Measurements from ENCODE around the gene SLC9A9. TPM values are rescaled to one million over a fixed set of nuclear protein-coding genes. Genes with fewer than 3 reads are reported as not detected.

The SLC9A9 gene
- total and polyA plus RNA-seq, 9 donors, result 9.6 to 18.3 (median 11.2) TPM

DNA sequence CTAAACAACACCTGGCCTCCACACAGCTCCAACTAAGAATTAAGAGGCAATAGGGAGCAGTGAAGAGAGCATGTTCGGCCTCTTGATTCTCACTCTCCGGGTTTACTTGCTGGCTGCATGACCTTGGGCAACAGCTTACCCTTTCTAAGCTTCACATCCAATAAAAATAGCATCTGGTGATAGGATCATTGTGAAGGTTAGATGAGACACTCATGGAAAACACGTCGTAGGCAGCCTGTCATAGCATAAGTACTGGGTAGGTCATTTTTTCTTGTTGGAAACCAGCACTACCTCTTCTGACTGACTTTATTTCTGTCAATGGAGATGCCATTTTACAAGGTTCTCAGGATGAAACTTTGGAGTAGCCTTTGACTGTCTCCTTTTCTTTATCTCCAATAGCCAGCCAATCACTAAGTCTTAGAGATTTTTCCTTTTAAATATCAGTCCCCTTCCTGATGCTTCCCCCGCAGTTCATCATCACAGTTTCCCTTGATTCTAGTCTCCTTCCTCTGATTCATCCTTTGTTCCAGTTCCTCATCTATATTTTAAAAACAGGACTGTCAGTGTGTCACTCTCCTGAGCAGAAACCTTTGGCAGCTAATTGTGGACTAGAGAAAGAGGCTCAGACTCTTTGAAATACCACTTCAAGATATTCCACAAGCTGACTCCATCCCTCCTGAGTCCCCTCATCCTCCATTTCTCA is 271.5 kb downstream of the SLC9A9 start:
- H3K4me3 ChIP-seq (ENCODE audit: low read length), result no peak overlapping the region
- H3K27ac ChIP-seq (ENCODE audit: low read length), result no peak overlapping the region
- H3K9me3 ChIP-seq (replicated peaks; ENCODE audit: control insufficient read depth, low read depth, low read length), result no peaks in the 10 kb centered on the region
- H3K4me1 ChIP-seq (ENCODE audit: control insufficient read depth, insufficient read depth, low read length), result no peaks in the 10 kb centered on the region
- no peak for DNase-seq
- H3K36me3 ChIP-seq (ENCODE audit: control insufficient read depth, insufficient read depth, low read length), result no peaks in the 10 kb centered on the region
- H3K27me3 ChIP-seq (ENCODE audit: control insufficient read depth, insufficient read depth, low read length), result no peaks in the 10 kb centered on the region
- 80% methylated on average over 1 of the region's 5 CpGs for WGBS (ENCODE audit: insufficient coverage)

DNA sequence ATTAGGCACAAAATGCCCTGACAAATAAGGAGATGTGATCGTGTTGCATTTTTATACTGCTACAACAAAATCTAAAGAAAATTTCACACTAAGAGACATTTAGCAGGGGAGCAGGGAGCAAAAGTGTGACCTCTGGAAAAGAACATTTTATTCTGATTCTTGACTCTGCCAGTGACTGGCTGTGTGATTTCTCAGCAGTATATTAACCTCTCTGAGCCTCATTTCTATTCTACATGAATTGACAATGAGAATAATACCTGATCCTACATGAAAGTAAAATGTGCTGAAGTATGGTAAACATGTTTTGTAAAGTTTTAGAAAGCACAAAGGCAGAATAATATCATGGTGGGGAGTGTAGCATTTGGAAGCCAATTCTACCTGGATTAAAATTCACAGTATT is 273.3 kb downstream of the SLC9A9 start:
- no peak for DNase-seq
- Histone ChIP-seq H3K36me3 (ENCODE audit: control insufficient read depth, insufficient read depth, low read length) (no peaks in the 10 kb centered on the region), H3K27me3 (ENCODE audit: control insufficient read depth, insufficient read depth, low read length) (no peaks in the 10 kb centered on the region), H3K9me3 (replicated peaks; ENCODE audit: control insufficient read depth, low read depth, low read length) (no peaks in the 10 kb centered on the region), H3K4me1 (ENCODE audit: control insufficient read depth, insufficient read depth, low read length) (no peaks in the 10 kb centered on the region), H3K4me3 (ENCODE audit: low read length) (no peak overlapping the region), H3K27ac (ENCODE audit: low read length) (no peak overlapping the region)
- no CpG with 5 or more reads among the region's 1 CpG for WGBS (ENCODE audit: insufficient coverage)

DNA sequence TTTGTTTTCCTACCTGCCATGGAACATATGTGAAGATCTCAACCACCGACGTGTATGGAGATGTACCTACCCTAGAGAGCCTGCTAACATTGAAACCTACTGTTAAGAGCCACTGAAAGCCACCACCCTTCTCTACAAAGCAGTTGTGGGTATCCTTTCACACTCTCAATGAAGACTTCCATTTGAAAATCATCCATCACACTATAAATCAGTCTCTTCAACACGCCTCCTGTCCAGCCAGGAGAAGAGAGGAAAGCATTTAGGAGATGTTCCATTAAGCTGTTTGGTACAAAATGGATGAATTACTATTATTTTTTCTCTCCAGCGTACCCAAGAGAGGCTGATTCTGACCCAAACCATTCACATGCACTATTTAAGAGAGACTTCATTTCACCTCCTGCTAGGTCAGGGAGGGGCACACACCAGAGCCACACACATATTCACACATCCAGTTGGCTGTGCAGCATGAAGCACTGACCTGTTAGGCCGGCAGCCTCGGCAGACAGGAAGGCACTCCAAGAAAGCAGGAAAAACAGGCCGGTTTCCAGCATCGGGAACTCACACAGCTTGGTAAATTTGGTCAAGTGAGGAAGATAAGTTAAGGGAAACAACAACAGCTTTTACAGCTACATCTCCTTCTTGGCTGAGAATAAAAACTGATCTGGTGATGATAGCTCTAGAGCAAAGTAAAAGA is 274.5 kb downstream of the SLC9A9 start:
- Histone ChIP-seq H3K36me3 (ENCODE audit: control insufficient read depth, insufficient read depth, low read length) (no peaks in the 10 kb centered on the region), H3K27me3 (ENCODE audit: control insufficient read depth, insufficient read depth, low read length) (no peaks in the 10 kb centered on the region), H3K4me1 (ENCODE audit: control insufficient read depth, insufficient read depth, low read length) (no peaks in the 10 kb centered on the region), H3K9me3 (replicated peaks; ENCODE audit: control insufficient read depth, low read depth, low read length) (no peaks in the 10 kb centered on the region), H3K27ac (ENCODE audit: low read length) (no peak overlapping the region), H3K4me3 (ENCODE audit: low read length) (no peak overlapping the region)
- no peak for DNase-seq
- 100% methylated on average over 2 of the region's 8 CpGs for WGBS (ENCODE audit: insufficient coverage)

DNA sequence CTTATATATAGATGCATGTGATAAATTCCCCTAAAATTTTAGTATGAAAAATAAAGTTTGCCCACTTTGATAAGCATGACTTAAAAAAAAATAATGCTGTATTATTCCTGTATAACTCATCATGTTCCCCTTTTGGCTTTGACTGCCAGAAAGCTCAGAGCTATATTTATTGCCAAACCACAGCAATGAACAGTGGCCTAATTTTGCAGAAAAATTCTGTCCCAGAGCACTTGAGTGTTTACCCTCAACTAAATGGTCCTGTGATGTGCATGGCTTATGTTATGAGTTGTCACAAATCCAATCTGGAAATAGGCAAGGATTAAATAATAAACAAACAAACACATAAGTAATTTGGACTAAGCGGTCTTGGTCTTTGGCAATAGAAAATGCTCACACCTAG is 276.7 kb downstream of the SLC9A9 start:
- peak; percentile 28 for DNase-seq
- no CpG with 5 or more reads among the region's 1 CpG for WGBS (ENCODE audit: insufficient coverage)

DNA sequence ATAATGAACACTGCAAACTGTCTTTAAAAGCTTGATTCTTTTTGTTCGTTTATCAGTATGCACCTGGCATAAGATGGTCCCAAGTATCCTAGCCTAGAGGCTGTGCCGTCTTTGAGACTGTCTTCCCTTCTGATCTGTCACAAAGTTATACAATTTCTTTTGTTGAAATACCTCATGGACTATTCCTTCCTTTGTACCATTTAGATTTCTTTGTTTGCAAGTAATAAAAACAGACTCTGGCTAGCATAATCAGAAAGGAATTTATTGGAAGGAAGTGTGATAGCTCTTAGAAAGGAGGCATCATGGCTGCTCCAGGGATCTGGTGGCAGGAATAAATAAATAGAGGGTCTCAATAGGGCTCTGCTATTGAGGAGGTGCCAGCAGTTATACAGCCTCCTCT is 280.4 kb downstream of the SLC9A9 start:
- no peaks in the 10 kb centered on the region for H3K36me3 ChIP-seq (ENCODE audit: control insufficient read depth, insufficient read depth, low read length)
- H3K27me3 ChIP-seq (ENCODE audit: control insufficient read depth, insufficient read depth, low read length), result no peaks in the 10 kb centered on the region
- no peak for DNase-seq
- H3K27ac ChIP-seq (ENCODE audit: low read length), result no peak overlapping the region
- no peak overlapping the region for H3K4me3 ChIP-seq (ENCODE audit: low read length)
- H3K9me3 ChIP-seq (replicated peaks; ENCODE audit: control insufficient read depth, low read depth, low read length), result no peaks in the 10 kb centered on the region
- no peaks in the 10 kb centered on the region for H3K4me1 ChIP-seq (ENCODE audit: control insufficient read depth, insufficient read depth, low read length)
- WGBS (ENCODE audit: insufficient coverage), result 80% methylated on average over 1 of the region's 2 CpGs

More for the DNA sequence above, 276.7 kb downstream of the SLC9A9 start:
- no peaks in the 10 kb centered on the region for H3K4me1 ChIP-seq (ENCODE audit: control insufficient read depth, insufficient read depth, low read length)
- no peaks in the 10 kb centered on the region for H3K9me3 ChIP-seq (replicated peaks; ENCODE audit: control insufficient read depth, low read depth, low read length)
- no peaks in the 10 kb centered on the region for H3K27me3 ChIP-seq (ENCODE audit: control insufficient read depth, insufficient read depth, low read length)
- no peak overlapping the region for H3K4me3 ChIP-seq (ENCODE audit: low read length)
- H3K27ac ChIP-seq (ENCODE audit: low read length), result no peak overlapping the region
- no peaks in the 10 kb centered on the region for H3K36me3 ChIP-seq (ENCODE audit: control insufficient read depth, insufficient read depth, low read length)

DNA sequence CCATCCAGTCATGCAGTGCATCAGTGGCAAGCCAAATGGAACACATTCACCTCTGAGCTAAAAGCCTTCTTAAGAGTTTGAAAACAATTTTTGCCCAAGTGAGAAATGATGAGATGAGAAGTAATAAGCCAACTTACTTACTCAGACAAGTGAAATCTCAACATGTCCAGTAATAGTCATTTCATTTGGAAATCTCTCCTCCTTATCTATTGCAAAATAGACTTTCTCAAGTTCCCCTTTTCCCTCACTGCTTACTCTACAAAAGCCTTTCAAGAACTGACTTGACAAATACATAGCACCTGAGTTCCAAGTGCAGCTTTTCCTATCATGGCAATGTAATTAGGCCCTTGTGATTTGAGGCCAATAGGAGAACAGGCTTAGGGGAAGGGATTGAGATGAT is 282.3 kb downstream of the SLC9A9 start:
- DNase-seq, result peak; percentile 9

DNA sequence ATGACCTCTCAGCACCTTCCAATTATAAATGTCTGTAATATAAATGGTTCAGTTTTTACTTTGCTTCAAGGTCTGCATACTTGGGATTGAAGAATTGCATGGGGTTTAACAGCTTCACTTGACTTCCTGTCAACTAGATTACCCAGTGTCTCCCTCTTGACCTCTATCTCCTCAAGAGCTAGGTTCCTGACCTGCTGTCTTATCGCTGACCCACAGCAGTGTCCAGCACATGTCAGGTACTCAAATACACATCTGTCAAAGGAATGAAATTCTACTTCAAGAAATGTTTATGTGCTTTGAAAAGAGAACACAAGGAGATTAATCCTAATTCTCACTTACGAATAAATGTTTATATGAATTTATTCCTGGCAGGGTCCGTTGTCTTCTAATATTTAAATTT is 284.5 kb downstream of the SLC9A9 start:
- Histone ChIP-seq H3K36me3 (ENCODE audit: control insufficient read depth, insufficient read depth, low read length) (no peaks in the 10 kb centered on the region), H3K27me3 (ENCODE audit: control insufficient read depth, insufficient read depth, low read length) (no peaks in the 10 kb centered on the region), H3K4me3 (ENCODE audit: low read length) (no peak overlapping the region), H3K9me3 (replicated peaks; ENCODE audit: control insufficient read depth, low read depth, low read length) (no peaks in the 10 kb centered on the region), H3K4me1 (ENCODE audit: control insufficient read depth, insufficient read depth, low read length) (no peaks in the 10 kb centered on the region), H3K27ac (ENCODE audit: low read length) (no peak overlapping the region)
- no peak for DNase-seq
- WGBS (ENCODE audit: insufficient coverage), result no CpG with 5 or more reads among the region's 3 CpGs

More for the DNA sequence above, 282.3 kb downstream of the SLC9A9 start:
- H3K36me3 ChIP-seq (ENCODE audit: control insufficient read depth, insufficient read depth, low read length), result no peaks in the 10 kb centered on the region
- H3K27me3 ChIP-seq (ENCODE audit: control insufficient read depth, insufficient read depth, low read length), result no peaks in the 10 kb centered on the region
- no peak overlapping the region for H3K27ac ChIP-seq (ENCODE audit: low read length)
- H3K4me1 ChIP-seq (ENCODE audit: control insufficient read depth, insufficient read depth, low read length), result no peaks in the 10 kb centered on the region
- H3K4me3 ChIP-seq (ENCODE audit: low read length), result no peak overlapping the region
- no peaks in the 10 kb centered on the region for H3K9me3 ChIP-seq (replicated peaks; ENCODE audit: control insufficient read depth, low read depth, low read length)

DNA sequence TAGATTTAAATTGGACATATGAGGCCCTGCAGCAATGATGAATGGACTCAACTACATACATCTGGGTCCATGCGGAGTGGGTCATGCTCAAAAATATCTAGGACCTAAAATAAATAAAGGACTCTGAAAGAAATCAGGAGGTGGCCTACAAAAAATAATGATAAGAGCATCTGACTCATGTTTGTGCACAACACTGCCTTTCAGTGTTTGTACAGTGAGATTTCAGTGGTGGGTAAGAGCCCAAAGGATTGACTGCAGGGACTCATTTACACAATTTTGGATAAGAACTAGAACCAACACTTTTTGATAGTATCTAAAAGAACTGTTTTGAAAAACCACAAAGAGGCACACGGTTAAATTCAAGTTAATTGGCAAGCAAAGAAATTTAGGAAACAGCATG is 285.5 kb downstream of the SLC9A9 start:
- WGBS (ENCODE audit: insufficient coverage), result no CpG with 5 or more reads among the region's 2 CpGs
- Histone ChIP-seq H3K36me3 (ENCODE audit: control insufficient read depth, insufficient read depth, low read length) (no peaks in the 10 kb centered on the region), H3K27ac (ENCODE audit: low read length) (no peak overlapping the region), H3K9me3 (replicated peaks; ENCODE audit: control insufficient read depth, low read depth, low read length) (peaks cover 7% of the 10 kb centered on the region), H3K4me3 (ENCODE audit: low read length) (no peak overlapping the region), H3K4me1 (ENCODE audit: control insufficient read depth, insufficient read depth, low read length) (no peaks in the 10 kb centered on the region), H3K27me3 (ENCODE audit: control insufficient read depth, insufficient read depth, low read length) (no peaks in the 10 kb centered on the region)
- DNase-seq, result no peak

DNA sequence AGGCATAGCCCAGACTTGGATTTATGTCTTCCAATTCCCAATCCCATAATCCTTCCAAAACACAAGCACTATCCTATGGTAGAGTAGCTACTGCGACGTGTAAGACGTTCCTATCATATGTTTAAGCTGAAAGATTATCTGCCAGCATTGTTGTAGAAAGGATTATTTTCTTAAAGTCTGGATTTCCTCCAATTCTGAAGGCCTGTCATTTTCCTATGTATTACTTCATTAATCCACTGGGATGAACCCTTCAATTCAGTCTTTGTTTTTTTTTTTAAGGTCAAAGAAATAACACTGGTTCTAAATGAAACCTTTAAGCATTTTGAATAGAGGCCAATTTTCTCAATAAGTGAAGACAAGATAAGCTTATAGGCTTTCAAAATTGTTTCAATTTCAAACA is 289.0 kb downstream of the SLC9A9 start:
- H3K27me3 ChIP-seq (ENCODE audit: control insufficient read depth, insufficient read depth, low read length), result no peaks in the 10 kb centered on the region
- WGBS (ENCODE audit: insufficient coverage), result no CpG with 5 or more reads among the region's 3 CpGs
- peaks cover 7% of the 10 kb centered on the region for H3K9me3 ChIP-seq (replicated peaks; ENCODE audit: control insufficient read depth, low read depth, low read length)
- H3K4me1 ChIP-seq (ENCODE audit: control insufficient read depth, insufficient read depth, low read length), result no peaks in the 10 kb centered on the region
- H3K27ac ChIP-seq (ENCODE audit: low read length), result no peak overlapping the region
- DNase-seq, result peak; percentile 61
- no peaks in the 10 kb centered on the region for H3K36me3 ChIP-seq (ENCODE audit: control insufficient read depth, insufficient read depth, low read length)
- H3K4me3 ChIP-seq (ENCODE audit: low read length), result no peak overlapping the region

DNA sequence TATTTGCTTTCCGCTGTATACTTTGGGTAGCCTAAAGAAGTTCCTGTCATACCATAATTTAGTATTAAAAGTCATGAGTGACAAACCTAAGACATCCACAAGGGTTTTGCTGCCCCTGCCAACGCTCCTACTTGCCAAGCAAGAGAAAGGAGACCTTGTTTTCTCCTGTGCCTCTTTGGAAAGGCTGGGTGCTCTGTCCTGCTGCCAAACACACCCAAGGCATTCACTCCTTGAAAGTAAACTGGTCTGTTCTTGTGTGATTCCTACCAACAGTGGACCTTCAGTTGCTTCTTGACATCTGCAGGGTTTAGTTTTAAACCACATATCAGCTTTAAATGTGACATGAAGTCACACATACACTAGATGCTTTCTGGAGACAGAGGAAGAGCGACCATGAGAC is 295.4 kb downstream of the SLC9A9 start:
- H3K27ac ChIP-seq (ENCODE audit: low read length), result no peak overlapping the region
- H3K27me3 ChIP-seq (ENCODE audit: control insufficient read depth, insufficient read depth, low read length), result no peaks in the 10 kb centered on the region
- WGBS (ENCODE audit: insufficient coverage), result 80% methylated on average over 1 of the region's 3 CpGs
- no peak for DNase-seq
- peaks cover 8% of the 10 kb centered on the region for H3K36me3 ChIP-seq (ENCODE audit: control insufficient read depth, insufficient read depth, low read length)
- peaks cover under 1% of the 10 kb centered on the region for H3K9me3 ChIP-seq (replicated peaks; ENCODE audit: control insufficient read depth, low read depth, low read length)
- no peak overlapping the region for H3K4me3 ChIP-seq (ENCODE audit: low read length)
- no peaks in the 10 kb centered on the region for H3K4me1 ChIP-seq (ENCODE audit: control insufficient read depth, insufficient read depth, low read length)
